ENCODE data around the gene PXDN.
"Not testable (repeated sequence)": the region's sequence is repeated elsewhere in the genome, so short reads cannot be mapped to it uniquely, and the experiment has no call there.

The PXDN gene

GRCh38 chr2:1740716-1741589 is 3.4 kb downstream of the PXDN start:
- no peak for DNase-seq

DNA sequence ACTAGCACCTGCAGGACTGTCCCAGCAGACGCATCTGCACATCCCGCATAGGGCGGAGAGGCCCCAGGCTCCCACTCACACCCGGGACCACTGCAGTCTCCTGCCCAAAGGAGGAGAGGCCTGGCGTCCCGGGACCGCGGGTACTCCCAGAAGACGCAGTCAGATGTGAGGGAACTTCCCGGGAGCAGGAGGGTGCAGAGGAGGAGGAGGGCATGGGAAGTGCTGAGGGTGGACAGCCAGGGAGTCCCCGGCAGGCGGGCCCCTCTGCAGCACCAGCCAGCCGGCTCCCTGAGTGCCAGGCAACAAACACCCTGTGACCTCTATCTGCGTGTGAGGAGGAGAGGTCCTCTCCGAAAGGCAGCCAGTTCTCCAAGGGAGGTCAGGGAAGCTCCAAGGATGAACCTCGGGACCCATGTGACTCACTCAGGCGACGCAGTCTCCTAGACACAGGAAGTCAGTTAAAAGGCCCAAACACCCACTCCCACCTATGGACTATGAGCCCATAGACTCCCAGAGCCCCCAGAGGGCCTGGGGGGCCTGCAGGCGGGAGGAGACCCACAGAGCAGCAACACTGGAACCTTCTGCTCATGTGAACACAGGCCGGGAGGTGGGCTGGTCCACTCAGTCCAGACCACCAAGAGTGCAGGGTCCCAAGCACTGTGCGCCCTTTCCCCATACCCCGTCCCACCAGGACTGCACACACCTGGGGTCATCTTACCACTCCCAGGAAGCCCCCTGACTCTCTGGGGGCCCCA is 4.2 kb downstream of the PXDN start:
- DNase-seq, result no peak

GRCh38 chr2:1739322-1739957 is 4.9 kb downstream of the PXDN start:
- DNase-seq, result no peak

GRCh38 chr2:1738646-1739302 is 5.5 kb downstream of the PXDN start:
- no peak for DNase-seq

DNA sequence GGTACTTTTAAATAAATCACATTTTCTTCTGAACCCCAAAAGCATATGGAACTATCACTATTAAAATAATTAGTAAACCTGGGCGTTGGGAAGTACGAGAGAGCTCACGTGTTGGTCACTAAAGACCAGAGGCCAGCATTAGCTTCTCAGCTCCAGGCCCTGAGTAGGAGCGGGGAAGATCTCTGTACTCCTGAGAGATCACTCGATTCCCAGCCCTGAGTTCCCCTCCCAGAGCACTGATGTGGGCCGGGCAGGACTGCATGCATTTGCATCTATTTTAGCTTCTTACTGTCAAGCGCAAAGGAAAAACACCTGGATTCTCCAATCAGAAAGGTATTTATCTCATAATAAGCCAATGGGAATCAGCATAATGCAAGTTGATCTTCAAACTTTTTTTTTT is 6.2 kb downstream of the PXDN start:
- no peak for DNase-seq

GRCh38 chr2:1736997-1737480 is 7.3 kb downstream of the PXDN start:
- no peak for DNase-seq

GRCh38 chr2:1736045-1736444 is 8.3 kb downstream of the PXDN start:
- no peak for DNase-seq

- DNase-seq, result not testable (repeated sequence)
These were observed 11.0 kb downstream of the PXDN start for GRCh38 chr2:1733298-1733697.

- DNase-seq, result no peak
These were observed 12.1 kb downstream of the PXDN start for GRCh38 chr2:1731963-1732768.

DNA sequence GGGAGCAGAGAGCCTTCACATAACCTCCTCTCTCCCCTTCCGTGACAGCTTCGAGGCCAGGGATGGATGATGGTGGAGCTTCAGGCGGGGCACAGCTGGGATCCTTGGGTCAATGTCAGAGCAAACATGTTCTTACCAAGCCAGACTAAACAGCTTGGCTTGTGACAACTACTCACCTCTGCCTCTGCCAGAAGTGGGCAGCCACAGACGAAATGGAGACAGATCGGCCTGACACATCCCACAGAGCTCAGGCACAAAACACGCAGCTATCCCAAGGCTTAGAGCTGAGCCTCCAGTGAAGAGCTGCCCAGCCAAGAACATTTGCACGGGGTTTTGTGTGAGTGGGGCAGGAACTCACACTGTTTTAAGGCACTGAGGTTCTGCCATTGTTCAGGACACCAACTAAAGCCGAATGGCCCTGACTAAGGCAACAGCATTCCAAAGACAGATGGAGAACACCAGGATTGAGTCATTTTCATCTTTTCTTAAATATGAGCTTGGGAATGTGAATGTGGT is 12.8 kb downstream of the PXDN start:
- no peak for DNase-seq

- DNase-seq, result no peak
These were observed 14.0 kb downstream of the PXDN start for GRCh38 chr2:1730015-1730927.

DNA sequence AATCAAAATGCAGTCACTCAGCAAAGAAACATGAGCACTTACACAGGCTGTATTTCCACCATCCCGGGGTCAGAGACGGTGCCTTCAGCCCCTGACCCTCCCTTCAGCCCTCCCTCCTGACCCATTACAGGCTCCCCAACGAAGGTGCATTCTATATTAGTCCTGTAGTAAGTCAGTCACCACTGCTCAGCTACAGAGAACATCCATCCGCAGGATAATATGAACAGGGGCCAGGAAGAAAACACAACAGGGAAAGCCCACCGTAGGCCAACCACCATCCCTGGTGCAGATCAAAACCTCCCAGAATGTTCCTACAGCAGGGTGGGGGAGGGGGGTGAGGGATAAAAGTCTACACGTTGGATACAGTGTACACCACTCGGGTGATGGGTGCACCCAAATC is 15.1 kb downstream of the PXDN start:
- no peak for DNase-seq

DNA sequence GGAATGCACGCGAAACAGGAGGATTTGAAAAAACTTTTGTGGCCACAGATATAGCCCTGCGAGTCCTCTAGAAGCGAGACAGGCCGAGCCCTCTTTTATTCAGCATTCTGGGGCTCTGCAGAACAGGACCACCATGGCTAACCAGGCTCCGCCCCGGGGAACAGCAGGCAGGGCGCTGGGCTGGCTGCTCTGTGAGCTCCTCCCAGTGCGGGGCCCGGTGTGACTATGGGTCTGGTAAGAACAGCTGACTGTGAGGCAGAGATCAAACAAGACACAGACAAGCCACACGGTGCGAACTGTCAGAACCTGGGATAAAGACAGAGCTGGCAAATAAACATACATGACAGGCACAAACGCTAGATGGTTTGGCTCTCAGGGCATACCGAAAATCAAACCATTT is 15.5 kb downstream of the PXDN start:
- no peak for DNase-seq

- no peak for DNase-seq
These were observed 16.4 kb downstream of the PXDN start for GRCh38 chr2:1727796-1728474.

DNA sequence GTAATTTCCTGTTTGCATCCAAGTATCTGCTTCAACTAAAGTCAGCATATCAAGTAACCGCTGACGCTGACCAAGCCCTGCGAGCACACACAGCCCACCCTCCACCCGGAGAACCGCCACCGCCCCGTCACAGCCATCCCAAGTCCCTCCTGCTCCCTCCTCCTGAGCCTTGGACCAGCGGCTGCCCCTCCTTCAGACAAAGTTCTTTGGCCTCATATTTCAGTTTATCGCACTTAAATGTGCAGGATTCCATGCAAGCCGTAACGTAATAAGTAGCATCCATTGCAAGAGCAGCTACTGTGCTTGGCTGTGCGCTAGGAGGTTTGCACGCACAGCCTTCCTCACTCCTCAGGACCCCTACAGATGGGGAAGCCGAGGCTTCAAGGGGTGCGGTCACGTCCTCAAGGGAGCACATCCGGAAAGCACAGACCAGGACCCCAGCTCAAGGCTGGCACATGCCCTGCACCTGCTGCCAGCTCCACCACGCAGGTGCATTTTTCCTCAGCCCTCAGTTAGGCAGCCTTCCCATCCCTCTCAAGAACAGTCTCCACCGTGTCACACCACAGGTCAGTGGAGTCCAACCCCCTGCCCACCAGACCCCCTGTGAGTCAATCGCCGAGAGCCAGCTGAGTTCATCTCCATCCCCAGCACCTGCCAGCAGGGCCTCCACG is 17.1 kb downstream of the PXDN start:
- no peak for DNase-seq

DNA sequence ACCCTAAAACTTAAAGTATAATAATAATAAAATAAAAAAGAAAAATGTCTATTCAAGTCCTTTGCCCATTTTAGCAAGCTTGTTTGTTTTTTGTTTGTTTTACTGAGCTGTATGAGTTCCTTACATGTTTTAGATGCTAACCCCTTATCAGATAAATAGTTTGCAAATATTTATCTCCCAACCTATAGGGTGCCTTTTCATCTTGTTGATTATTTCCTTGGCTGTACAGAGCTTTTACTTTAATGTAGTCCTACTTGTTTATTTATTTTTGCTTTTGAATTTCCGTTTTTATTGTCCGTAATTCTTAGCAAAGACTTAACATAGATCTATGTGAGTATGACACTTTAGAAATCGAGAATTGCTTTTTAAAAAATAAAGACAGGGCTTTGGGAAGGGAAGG is 17.8 kb downstream of the PXDN start:
- no peak for DNase-seq

DNA sequence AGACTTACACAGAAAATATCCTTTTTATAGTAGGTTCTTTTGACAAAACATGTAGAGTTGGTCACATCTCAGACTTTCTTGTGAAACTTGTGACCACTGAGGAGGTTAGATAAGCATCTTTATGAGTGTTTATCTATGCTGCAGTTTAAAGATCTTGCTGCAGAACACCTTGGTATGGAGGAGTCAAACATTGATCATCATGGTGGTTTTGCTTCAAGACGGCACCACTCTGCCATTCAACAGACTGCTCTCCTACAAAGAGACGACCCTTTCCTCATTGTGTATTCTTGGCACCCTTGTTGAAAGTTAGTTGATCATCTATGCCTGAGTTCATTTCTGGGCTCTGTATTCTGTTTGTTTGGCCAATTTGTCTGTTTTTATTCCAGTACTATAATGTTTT is 20.0 kb downstream of the PXDN start:
- DNase-seq, result not testable (repeated sequence)

DNA sequence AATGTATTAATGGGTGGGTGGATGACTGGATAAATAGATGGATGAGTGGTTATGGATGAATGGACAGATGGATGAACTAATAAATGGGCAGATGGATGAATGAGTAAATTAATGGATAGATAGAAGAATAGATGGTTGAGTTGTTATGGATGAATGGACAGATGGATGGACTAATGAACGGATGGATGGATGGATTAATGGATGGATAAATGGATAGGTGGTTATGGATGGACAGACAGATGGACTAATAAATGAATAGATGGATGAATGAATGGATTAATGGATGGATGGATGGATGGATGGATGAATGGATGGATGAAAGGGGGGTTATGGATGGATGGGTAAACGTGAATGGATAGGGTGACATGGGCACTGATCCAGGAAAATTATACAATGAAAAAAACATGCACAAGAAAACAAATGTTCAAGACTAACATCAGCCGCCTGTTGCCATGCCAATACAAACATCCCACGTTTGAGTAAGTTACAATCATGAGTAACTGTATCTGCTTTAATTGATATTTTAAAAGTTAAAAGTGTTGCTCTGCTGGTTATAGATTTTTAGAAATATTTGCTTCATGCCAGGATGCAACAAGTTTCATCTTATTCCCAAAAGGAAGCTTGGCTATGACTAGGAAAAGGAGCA is 20.8 kb downstream of the PXDN start:
- no peak for DNase-seq

- DNase-seq, result no peak
These were observed 21.6 kb downstream of the PXDN start for GRCh38 chr2:1722692-1723091.

Data from DMS 273 treated with DMSO at 0.1 percent for 48 hours (cell line).